HG03460 (cell line): Measurements from ENCODE around the gene PLPP1.
"Not testable (repeated sequence)": the region's sequence is repeated elsewhere in the genome, so short reads cannot be mapped to it uniquely, and the experiment has no call there.

Experiments used
- ATAC-seq: cut with Tn5 transposase; IDR thresholded peaks from one replicate; pipeline ENCODE4 v1.9.1; 2021; ENCODE audit not compliant: unreplicated experiment

The PLPP1 gene

GRCh38 chr5:55546947-55547346 is 12.2 kb upstream of the PLPP1 start:
- no peak for ATAC-seq

GRCh38 chr5:55544341-55544740 is 9.6 kb upstream of the PLPP1 start:
- no peak for ATAC-seq

DNA sequence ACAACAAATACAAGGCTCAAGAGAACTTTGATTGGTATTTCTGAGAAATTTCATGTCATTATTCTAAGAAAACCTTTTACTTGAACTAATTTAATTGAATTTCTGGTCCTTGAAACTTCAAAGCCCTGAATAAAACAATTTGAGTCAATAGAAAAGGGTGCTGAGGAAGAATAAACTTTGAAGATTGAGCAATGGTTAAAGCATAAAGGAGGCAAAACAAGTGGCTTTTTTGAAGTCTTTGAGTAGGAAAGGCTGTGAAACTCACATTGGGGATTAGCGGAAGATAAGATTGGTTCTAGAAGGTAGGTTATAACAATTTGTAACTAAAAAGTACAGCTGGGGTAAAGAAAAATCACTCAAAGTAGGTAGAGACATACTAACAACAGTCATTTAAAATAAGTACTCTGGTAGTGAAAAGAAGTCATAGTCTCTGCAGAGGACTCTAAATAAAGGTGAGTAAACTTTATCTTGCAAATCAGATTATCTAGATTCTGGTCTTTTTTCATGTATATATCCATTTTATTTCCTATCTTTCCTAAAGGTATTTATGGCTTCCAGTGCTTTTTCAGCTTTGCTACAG is 6.4 kb upstream of the PLPP1 start:
- no peak for ATAC-seq

DNA sequence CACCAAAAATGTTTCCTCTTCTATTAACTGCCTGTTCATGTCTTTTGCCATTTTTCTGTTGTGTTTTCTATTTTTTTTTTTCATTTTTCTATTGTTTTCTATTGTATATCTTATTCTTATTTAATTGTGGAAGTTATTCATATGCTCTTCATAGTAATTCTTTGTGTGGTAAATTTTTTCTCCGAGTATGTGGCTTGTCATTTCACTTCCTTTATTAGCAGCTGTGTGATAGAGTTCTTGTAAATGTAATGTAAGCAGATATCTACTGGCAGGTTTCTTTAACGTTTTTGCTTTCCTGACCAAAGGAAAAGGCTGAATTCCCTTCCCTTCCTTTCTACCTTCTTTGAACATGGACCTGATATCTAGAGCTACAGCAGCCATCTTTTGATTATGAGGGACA is 5.8 kb upstream of the PLPP1 start:
- no peak for ATAC-seq

DNA sequence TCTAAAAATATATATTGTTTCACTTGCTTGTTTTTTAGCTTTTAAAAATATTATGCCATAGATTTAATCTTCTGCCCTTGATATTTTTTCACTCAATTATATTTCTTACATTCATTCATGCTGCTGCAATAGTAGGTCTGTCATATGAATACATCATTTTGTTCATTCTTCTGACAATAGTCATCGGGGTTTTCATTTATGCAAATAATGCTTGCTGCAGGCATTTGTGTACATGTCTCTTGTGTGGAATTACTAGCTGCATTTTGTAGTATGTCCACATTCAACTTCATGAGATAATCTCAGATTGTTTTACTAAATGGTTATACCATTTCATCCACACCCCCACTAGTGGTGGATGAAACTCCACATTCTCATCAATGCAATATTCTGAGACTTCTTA is 5.3 kb upstream of the PLPP1 start:
- no peak for ATAC-seq

GRCh38 chr5:55538661-55539060 is 3.9 kb upstream of the PLPP1 start:
- ATAC-seq = no peak

DNA sequence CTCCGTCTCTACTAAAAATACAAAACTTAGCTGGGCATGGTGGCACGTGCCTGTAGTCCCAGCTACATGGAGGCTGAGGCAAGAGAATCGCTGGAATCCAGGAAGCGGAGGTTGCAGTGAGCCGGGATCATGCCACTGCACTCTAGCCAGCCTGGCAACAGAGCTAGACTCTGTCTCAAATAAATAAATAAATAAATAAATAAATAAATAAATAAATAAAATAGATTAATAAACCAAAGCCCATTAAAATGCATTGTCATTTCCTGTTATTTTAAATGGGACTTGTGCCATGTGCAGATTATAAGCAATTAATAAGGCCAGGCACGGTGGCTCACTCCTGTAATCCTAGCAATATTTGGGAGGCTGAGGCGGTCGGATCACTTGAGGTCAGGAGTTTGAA is 2.6 kb upstream of the PLPP1 start:
- not testable (repeated sequence) for ATAC-seq

GRCh38 chr5:55535199-55535905 is 588 bp upstream of the PLPP1 start:
- ATAC-seq = peak; percentile 9

DNA sequence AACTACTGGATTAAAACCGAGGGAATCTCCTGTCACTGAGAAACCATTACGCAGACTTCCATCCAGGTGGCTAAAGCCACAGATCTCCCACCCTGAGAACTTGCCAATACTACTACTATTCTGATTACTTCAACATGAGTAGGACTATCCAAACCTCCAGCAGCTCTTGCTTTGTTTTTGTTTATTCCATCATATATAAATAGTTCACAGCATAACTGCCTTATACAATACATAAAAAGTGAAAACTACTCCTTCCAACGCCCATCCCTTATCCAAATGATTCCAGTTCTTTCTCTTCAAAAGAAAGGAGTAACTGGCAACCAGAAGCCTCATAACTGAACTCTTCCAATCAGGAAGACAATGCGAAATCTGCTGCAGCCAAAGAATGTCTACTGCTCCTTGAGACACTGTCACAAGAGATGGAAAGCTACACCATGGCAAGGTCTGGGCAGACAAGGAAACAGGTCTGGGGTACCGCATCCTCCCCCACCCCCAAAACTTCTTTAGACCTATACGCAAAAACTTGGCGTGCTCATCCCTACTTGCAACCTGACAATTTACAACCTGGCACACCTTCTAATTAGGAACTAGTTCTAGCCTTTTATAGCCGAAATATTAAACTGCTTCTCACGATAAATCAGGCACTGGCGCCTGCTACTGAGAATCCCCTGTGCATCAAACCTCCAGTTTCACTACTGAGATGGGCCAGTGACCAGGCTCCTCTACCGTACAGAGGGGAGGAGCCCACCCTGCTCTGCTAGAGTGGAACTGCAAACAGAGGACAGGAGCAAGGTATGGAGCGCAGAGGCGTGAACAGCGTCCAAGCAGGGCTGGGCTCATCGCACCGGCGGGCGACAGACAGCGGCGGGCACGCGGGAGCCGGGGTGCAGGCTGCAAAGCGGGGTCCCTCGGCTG is 986 bp downstream of the PLPP1 start:
- ATAC-seq = peak; percentile 50

GRCh38 chr5:55530669-55531068 is 4.1 kb downstream of the PLPP1 start:
- no peak for ATAC-seq

GRCh38 chr5:55524816-55525215 is 9.9 kb downstream of the PLPP1 start:
- no peak for ATAC-seq

DNA sequence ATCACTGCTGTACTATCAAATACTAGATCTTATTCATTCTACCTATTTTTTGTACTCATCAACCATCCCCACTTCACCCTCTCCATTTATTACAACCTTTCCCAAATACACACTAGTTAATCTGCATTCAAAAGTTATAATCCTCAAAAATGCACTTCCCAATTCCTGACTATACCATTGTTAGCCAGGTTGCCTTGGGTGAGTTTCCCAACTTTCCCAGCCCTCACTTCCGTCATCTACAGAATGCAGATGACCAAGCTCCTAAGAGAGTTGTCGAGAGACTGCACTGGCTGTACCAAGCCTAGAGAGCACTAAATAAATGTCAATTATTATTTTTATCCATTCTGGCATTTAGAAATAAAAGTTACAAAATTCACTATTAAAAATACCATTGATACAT is 11.5 kb downstream of the PLPP1 start:
- ATAC-seq = no peak

GRCh38 chr5:55521881-55522280 is 12.9 kb downstream of the PLPP1 start:
- ATAC-seq = no peak

DNA sequence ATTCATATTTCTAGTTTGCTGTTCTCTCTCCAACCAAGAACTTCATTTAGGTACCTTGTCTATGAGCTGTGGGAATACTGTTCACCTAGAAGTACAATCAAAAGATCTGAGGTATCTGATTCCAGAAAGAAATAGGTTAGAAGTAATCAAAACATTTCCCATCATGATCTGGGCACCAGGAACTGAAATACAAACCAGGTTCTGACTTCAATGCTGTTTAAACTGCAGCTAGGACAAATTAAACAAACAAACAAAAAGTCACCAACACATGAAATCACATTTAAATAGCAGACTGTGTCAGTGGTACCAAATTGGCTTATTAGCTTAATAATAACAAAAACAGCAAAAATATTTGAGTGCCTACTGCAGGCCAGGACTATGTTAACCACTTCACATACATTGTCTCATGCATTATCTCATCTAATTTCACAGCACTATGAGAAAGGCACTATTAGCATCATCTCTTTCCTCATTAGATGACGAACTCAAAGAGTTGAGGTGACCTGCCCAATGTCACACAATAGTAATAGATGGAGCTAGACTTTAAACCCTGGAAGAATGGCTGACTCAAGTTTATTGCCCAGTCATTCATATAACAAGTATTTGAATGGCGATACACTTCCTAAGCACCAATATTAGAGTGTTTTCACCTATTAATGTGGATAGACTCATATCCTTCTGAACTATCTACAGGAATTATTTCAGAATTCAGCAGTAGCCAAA is 14.5 kb downstream of the PLPP1 start:
- no peak for ATAC-seq

GRCh38 chr5:55518831-55519390 is 15.9 kb downstream of the PLPP1 start:
- no peak for ATAC-seq

GRCh38 chr5:55517804-55518203 is 17.0 kb downstream of the PLPP1 start:
- no peak for ATAC-seq

GRCh38 chr5:55511010-55511409 is 23.8 kb downstream of the PLPP1 start:
- no peak for ATAC-seq

GRCh38 chr5:55510523-55510880 is 24.3 kb downstream of the PLPP1 start:
- ATAC-seq = no peak

DNA sequence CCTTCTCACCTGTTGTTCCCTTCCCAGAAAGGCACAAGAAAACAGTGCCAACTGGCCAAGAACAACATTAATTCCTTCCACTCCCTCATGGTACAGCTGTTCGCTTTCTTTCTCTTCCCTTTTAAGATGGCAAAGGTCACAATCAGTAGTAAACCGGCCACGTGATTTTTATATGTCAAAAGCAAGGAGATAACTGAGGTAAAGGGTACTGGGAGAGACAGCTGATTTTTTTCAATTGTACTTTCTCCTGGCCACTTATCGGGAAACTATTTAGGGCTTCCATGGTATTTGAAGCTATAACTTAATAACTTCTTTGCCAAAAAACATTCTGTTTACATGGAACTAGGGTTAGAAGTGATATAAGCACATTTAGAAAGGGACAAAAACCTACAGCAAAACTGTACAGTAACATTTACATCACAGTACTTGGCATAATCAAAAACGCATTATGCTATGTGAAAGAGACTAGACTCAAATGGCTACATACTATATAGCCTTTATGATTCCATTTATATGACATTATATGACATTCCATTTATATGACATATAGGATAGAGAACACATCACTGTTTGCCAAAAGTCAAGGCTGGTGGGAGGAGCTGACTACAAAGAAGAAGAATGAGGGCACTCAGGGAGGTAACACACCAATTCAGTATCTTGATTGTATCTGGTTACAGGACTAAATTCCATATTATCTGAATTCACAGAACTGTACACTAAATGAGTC is 24.8 kb downstream of the PLPP1 start:
- no peak for ATAC-seq

DNA sequence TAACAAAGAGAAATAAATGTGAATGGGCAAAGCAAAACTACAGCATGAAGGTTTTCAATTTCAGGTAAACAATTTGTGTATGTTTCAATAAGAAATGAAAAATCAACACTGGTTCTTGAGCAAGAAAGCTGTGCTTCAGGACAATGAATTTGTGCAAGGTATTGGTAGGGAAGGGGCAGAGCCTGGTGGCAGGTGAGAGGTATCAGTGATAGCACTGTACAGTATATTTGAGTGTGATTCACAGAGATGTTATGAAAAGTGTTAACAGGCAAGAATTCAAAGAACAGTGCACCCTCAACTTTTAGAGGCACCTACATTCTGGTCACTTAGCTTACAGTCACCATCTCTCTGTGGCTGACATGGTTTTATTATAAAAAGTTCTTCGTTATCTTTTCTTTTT is 25.7 kb downstream of the PLPP1 start:
- ATAC-seq = no peak
